Esophagus muscularis mucosa (tissue), 3 donors: ENCODE data around the gene ERCC1.

Source experiments
- POLR2A ChIP-seq: fragments of 450-650 bp; IDR thresholded peaks from one replicate; pipeline ENCODE4 v1.6.1; 2017; ENCODE audit warnings: antibody characterized with exemption, moderate library complexity, mild to moderate bottlenecking, low read depth
- TF ChIP-seq, protein P1 (sequence below), 3 experiments: fragments of 200-600 bp in 2 of 3; fragments of 450-650 bp in 1 of 3; sonication (generic) in 2 of 3; IDR thresholded peaks; one replicate each; pipeline ENCODE4 v1.5.1; 2017 to 2019; ENCODE audit warnings: antibody characterized with exemption in 3 of 3, mild to moderate bottlenecking in 2 of 3, moderate library complexity in 1 of 3

DNA sequence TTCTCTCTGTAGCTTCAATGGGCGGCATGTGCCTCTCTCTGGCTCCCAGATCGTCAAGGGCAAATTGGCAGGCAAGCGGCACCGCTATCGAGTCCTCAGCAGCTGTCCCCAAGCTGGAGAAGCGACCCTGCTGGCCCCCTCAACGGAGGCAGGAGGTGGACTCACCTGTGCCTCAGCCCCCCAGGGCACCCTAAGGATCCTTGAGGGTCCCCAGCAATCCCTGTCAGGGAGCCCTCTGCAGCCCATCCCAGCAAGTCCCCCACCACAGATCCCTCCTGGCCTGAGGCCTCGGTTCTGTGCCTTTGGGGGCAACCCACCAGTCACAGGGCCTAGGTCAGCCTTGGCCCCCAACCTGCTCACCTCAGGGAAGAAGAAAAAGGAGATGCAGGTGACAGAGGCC, 15.6 kb downstream of the ERCC1 start:
- TF ChIP-seq, protein P1, sequence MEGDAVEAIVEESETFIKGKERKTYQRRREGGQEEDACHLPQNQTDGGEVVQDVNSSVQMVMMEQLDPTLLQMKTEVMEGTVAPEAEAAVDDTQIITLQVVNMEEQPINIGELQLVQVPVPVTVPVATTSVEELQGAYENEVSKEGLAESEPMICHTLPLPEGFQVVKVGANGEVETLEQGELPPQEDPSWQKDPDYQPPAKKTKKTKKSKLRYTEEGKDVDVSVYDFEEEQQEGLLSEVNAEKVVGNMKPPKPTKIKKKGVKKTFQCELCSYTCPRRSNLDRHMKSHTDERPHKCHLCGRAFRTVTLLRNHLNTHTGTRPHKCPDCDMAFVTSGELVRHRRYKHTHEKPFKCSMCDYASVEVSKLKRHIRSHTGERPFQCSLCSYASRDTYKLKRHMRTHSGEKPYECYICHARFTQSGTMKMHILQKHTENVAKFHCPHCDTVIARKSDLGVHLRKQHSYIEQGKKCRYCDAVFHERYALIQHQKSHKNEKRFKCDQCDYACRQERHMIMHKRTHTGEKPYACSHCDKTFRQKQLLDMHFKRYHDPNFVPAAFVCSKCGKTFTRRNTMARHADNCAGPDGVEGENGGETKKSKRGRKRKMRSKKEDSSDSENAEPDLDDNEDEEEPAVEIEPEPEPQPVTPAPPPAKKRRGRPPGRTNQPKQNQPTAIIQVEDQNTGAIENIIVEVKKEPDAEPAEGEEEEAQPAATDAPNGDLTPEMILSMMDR (IDR thresholded peaks at IDR 0.05): no peak
- no peak for TF ChIP-seq POLR2A
